Smooth muscle cell (in vitro differentiated cells): ENCODE data around the gene ATP11A. TPM values are rescaled to one million over a fixed set of nuclear protein-coding genes. Genes with fewer than 3 reads are reported as not detected.

Experiments
- DNase-seq: peaks from one replicate; lab custom pipeline; 2025; ENCODE audit not compliant: unreplicated experiment; lab: John Stamatoyannopoulos, UW
- H2AFZ ChIP-seq: fragments of 200-600 bp; sonication (generic); 2 replicates; pipeline ENCODE4 v1.6.0; 2016; ENCODE audit warnings: antibody characterized with exemption, low read depth, mild to moderate bottlenecking
- H3F3A ChIP-seq: fragments of 200-600 bp; sonication (generic); 2 replicates; pipeline ENCODE4 v1.6.0; 2017; ENCODE audit warnings: antibody characterized with exemption, low read depth
- H3K27ac ChIP-seq: fragments of 200-600 bp; sonication (generic); 2 replicates; pipeline ENCODE4 v1.5.1; 2016; ENCODE audit warnings: low read depth, mild to moderate bottlenecking
- H3K27me3 ChIP-seq: fragments of 200-600 bp; sonication (generic); 2 replicates; pipeline ENCODE4 v1.6.1; 2016; ENCODE audit warnings: low read depth, mild to moderate bottlenecking
- H3K36me3 ChIP-seq: fragments of 200-600 bp; sonication (generic); 2 replicates; pipeline ENCODE4 v1.5.1; 2016; ENCODE audit warnings: low read depth
- H3K4me1 ChIP-seq: fragments of 200-600 bp; sonication (generic); 2 replicates; pipeline ENCODE4 v1.5.1; 2016; ENCODE audit warnings: low read depth
- H3K4me2 ChIP-seq: fragments of 200-600 bp; sonication (generic); 2 replicates; pipeline ENCODE4 v1.6.0; 2016; ENCODE audit warnings: mild to moderate bottlenecking
- H3K4me3 ChIP-seq: fragments of 200-600 bp; sonication (generic); 2 replicates; pipeline ENCODE4 v1.5.1; 2016; ENCODE audit warnings: mild to moderate bottlenecking
- H3K79me2 ChIP-seq: fragments of 200-600 bp; sonication (generic); 2 replicates; pipeline ENCODE4 v1.6.0; 2016; ENCODE audit warnings: low read depth, mild to moderate bottlenecking
- H3K9ac ChIP-seq: fragments of 200-600 bp; sonication (generic); 2 replicates; pipeline ENCODE4 v1.6.0; 2016; ENCODE audit warnings: low read depth
- H3K9me3 ChIP-seq: fragments of 200-600 bp; sonication (generic); replicated peaks from 2 replicates; pipeline ENCODE4 v1.5.1; 2016; ENCODE audit warnings: low read depth
- H4K20me1 ChIP-seq: fragments of 200-600 bp; sonication (generic); 2 replicates; pipeline ENCODE4 v1.6.0; 2016; ENCODE audit warnings: low read depth
- WGBS: methylation state at CpG from one replicate; pipeline ENCODE4 v1.1.7; 2016; ENCODE audit warnings: low lambda C conversion rate; 5-methylcytosine and 5-hydroxymethylcytosine counted together
- polyA plus RNA-seq: library from polyadenylated mRNA; unstranded; fragments of >200 nt; fragmentation: Nextera tagmentation; extraction: Ambion mirVana; gene quantifications from 2 replicates; pipeline ENCODE4 v1.2.1, GENCODE V29; 2016
- total RNA-seq: library from RNA; depleted of rRNA; stranded (reverse); fragments of >200 nt; gene quantifications from 2 replicates; pipeline ENCODE4 v1.2.3, GENCODE V29; 2014
- TF ChIP-seq, protein P1 (sequence below): fragments of 200-600 bp; sonication (generic); IDR thresholded peaks from 2 replicates; pipeline ENCODE4 v1.5.1; 2017; ENCODE audit warnings: borderline replicate concordance, mild to moderate bottlenecking, antibody characterized with exemption; ENCODE audit not compliant: insufficient read depth, poor library complexity, severe bottlenecking

ATP11A gene
- total and polyA plus RNA-seq, 2 experiments from 2014 or later, result 6.5 to 7.5 TPM

DNA sequence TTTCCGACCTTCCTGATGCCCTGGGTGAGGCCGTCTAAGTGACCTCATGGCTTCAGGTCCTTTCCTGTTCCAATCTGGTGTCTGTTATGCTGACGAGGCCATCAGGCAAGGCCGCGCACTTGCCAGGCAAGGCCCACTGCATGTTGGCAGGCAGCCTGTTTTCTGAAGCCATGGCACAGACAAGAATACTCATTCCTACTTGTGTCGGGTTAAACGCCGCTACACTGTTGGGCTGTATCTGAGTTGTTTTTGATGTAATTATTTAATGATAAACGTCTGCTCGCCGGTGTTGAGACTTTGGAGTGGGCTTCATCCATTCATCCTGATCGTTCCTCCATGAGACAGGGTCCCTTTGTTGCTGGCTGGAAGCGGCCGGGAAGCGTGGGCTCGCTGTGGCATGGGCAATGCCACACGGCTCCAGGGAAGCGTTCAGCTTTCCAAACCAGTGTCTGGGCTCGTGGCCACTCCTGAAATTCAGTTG, 92.1 kb downstream of the ATP11A start:
- 89% methylated on average over 19 of the region's 19 CpGs for WGBS

DNA sequence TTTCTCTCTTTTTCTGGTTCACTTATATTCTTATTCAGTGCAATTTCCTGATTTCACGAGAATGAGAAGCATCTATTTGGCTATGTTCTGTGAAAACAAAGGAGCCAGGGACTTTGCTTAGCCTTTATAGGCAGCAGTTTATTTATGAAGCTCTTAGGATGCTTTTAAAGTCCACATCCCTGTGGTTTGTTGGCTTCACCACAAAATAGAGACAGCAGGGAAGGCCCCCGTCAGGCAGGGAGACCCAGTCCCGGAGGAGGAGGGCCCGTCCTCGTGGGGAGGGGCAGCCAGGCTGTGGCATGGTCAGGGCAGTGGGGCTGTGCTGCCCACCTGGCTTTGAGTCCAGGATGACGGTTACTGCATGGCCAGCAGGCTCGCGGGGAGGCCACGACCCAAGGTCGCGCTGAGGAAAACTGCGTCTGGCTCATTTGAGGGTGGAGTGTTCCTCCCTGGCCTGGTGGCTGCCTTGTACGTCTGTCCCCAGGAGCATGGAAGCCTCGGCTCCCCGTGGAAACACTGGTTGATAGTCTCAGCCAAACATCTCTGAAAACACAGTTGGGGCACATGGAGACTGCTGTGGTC, 92.7 kb downstream of the ATP11A start:
- 63% methylated on average over 15 of the region's 15 CpGs for WGBS
- Histone ChIP-seq H4K20me1 (peaks cover 47% of the 10 kb centered on the region), H3K9ac (no peak overlapping the region), H3F3A (no peaks in the 10 kb centered on the region), H3K27me3 (no peaks in the 10 kb centered on the region), H3K79me2 (peaks cover under 1% of the 10 kb centered on the region), H3K4me2 (peak overlapping the region; percentile 14), H3K9me3 (no peaks in the 10 kb centered on the region), H3K4me3 (no peak overlapping the region), H2AFZ (no peak overlapping the region), H3K27ac (no peak overlapping the region), H3K36me3 (no peaks in the 10 kb centered on the region), H3K4me1 (no peaks in the 10 kb centered on the region)
- TF ChIP-seq, protein P1, sequence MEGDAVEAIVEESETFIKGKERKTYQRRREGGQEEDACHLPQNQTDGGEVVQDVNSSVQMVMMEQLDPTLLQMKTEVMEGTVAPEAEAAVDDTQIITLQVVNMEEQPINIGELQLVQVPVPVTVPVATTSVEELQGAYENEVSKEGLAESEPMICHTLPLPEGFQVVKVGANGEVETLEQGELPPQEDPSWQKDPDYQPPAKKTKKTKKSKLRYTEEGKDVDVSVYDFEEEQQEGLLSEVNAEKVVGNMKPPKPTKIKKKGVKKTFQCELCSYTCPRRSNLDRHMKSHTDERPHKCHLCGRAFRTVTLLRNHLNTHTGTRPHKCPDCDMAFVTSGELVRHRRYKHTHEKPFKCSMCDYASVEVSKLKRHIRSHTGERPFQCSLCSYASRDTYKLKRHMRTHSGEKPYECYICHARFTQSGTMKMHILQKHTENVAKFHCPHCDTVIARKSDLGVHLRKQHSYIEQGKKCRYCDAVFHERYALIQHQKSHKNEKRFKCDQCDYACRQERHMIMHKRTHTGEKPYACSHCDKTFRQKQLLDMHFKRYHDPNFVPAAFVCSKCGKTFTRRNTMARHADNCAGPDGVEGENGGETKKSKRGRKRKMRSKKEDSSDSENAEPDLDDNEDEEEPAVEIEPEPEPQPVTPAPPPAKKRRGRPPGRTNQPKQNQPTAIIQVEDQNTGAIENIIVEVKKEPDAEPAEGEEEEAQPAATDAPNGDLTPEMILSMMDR, result no peak
- DNase-seq, result no peak

More for the DNA sequence above, 92.1 kb downstream of the ATP11A start:
- Histone ChIP-seq H3K4me2 (peak overlapping the region; percentile 14), H3K4me1 (no peaks in the 10 kb centered on the region), H3K9me3 (no peaks in the 10 kb centered on the region), H3K79me2 (peaks cover 6% of the 10 kb centered on the region), H2AFZ (no peak overlapping the region), H3K27me3 (no peaks in the 10 kb centered on the region), H3K4me3 (no peak overlapping the region), H3K36me3 (no peaks in the 10 kb centered on the region), H3F3A (no peaks in the 10 kb centered on the region), H3K27ac (no peak overlapping the region), H3K9ac (no peak overlapping the region), H4K20me1 (peaks cover 50% of the 10 kb centered on the region)
- TF ChIP-seq, protein P1, result no peak
- DNase-seq, result no peak

DNA sequence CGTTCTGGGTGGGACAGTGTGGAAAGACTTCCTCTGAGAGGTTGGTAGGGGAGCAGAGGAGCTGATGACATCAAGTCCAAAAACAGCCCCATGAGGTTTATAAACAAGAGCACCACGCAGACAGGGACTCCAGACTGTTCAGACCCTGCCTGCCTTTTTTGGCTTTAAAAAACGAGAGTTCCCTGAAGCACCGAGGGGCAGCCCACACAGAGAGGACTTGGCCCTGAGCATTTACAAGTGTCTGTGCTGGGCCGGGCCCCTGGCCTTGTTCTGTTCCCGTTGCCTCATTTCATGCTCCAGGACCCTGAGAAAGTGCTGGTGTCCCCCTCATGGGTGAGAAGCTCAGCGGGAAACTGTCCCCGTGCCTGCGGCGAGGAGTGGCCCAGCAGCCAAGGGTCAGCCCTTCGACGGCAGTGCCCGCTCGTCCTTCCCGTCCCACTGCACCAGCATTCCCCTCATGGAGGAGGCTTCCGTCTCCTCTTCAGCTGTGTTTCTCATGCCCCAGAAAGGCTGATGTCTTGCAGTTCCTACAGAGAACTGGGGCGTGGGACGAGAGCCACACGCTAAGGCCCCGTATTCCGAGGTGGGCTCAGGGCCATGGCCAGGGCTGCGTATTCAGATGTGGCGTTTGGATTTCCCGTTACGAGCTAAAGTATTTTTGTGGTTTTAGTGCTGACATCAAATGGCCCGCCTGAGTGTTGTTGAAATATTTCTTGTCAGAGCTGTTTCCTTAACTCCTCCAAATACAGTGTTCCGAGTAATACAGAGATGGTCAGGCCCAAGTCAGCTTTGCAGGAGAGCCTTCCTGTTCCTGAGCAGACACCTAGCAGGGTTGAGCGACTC, 93.5 kb downstream of the ATP11A start:
- no peaks in the 10 kb centered on the region for H3K79me2 ChIP-seq
- DNase-seq, result no peak
- H3F3A ChIP-seq, result no peaks in the 10 kb centered on the region
- no peaks in the 10 kb centered on the region for H3K4me1 ChIP-seq
- no peak overlapping the region for H3K9ac ChIP-seq
- no peaks in the 10 kb centered on the region for H3K36me3 ChIP-seq
- TF ChIP-seq, protein P1, result no peak
- H3K4me2 ChIP-seq, result peak overlapping the region; percentile 14
- H4K20me1 ChIP-seq, result peaks cover 39% of the 10 kb centered on the region
- WGBS, result 69% methylated on average over 28 of the region's 28 CpGs
- peak overlapping the region; percentile 59 for H3K27ac ChIP-seq
- no peak overlapping the region for H3K4me3 ChIP-seq
- H3K9me3 ChIP-seq, result no peaks in the 10 kb centered on the region
- H2AFZ ChIP-seq, result no peak overlapping the region
- no peaks in the 10 kb centered on the region for H3K27me3 ChIP-seq
